HEK293 (cell line): Measurements from ENCODE around the gene SSH3.

Experiments used
- BCL11A ChIP-seq: fragments of 450-650 bp; formaldehyde crosslinking; IDR thresholded peaks from 2 replicates; pipeline ENCODE4 v1.5.1; 2016; ENCODE audit warnings: low read depth, missing biosample characterization, missing genetic modification characterization
- ZNF513 ChIP-seq: fragments of 450-650 bp; IDR thresholded peaks from 2 replicates; pipeline ENCODE4 v1.5.1; 2018; ENCODE audit warnings: missing biosample characterization, missing genetic modification characterization
- TF ChIP-seq, protein P1 (sequence below): fragments of 450-650 bp; formaldehyde crosslinking; IDR thresholded peaks from 2 replicates; pipeline ENCODE4 v1.5.1; 2016; ENCODE audit warnings: missing biosample characterization, missing genetic modification characterization
- TF ChIP-seq, protein P2 (sequence below): fragments of 450-650 bp; formaldehyde crosslinking; IDR thresholded peaks from 2 replicates; pipeline ENCODE4 v1.5.1; 2017; ENCODE audit warnings: missing biosample characterization, missing genetic modification characterization

DNA sequence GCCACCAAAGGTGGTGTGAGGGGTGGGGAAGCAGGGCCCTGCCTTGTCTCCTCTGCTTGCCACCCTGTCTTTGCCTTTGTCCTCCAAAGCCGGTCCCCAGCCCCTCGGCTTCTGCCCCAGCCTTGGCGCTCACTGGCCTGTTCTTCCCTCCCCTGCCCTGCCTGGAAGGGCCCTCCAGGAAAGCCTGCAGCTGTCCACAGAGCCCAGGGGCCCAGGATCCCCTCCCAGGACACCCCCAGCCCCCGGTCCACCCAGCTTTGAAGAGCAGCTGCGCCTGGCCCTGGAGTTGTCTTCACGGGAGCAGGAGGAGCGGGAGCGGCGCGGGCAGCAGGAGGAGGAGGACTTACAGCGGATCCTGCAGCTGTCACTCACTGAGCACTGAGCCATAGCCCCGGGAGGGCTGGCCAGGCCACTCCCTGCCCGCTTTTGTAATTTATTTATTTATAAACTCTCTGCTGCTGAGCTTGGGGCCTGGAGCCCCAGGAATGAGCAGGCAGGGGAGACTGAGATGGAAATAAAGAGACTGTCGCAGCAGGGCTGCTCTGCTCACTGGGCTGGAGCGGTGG lies 1.3 kb upstream of the SSH3 start:
- no peak for TF ChIP-seq ZNF513
- TF ChIP-seq, protein P1, sequence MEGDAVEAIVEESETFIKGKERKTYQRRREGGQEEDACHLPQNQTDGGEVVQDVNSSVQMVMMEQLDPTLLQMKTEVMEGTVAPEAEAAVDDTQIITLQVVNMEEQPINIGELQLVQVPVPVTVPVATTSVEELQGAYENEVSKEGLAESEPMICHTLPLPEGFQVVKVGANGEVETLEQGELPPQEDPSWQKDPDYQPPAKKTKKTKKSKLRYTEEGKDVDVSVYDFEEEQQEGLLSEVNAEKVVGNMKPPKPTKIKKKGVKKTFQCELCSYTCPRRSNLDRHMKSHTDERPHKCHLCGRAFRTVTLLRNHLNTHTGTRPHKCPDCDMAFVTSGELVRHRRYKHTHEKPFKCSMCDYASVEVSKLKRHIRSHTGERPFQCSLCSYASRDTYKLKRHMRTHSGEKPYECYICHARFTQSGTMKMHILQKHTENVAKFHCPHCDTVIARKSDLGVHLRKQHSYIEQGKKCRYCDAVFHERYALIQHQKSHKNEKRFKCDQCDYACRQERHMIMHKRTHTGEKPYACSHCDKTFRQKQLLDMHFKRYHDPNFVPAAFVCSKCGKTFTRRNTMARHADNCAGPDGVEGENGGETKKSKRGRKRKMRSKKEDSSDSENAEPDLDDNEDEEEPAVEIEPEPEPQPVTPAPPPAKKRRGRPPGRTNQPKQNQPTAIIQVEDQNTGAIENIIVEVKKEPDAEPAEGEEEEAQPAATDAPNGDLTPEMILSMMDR (tag by site-specific recombination) = no peak
- no peak for TF ChIP-seq BCL11A (tag by site-specific recombination)
- TF ChIP-seq, protein P2, sequence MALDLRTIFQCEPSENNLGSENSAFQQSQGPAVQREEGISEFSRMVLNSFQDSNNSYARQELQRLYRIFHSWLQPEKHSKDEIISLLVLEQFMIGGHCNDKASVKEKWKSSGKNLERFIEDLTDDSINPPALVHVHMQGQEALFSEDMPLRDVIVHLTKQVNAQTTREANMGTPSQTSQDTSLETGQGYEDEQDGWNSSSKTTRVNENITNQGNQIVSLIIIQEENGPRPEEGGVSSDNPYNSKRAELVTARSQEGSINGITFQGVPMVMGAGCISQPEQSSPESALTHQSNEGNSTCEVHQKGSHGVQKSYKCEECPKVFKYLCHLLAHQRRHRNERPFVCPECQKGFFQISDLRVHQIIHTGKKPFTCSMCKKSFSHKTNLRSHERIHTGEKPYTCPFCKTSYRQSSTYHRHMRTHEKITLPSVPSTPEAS (tag by site-specific recombination) = no peak
